C4-2B (cell line): ENCODE data around the gene CDKN2A.

ENCODE experiments used
- H3K27ac ChIP-seq: fragments of 450-650 bp; 2 replicates; pipeline ENCODE4 v1.5.1; 2017
- CTCF ChIP-seq: fragments of 450-650 bp; conservative IDR thresholded peaks from 2 replicates; pipeline ENCODE4 v1.5.1; 2017; ENCODE audit warnings: mild to moderate bottlenecking
- ZFX ChIP-seq: fragments of 450-650 bp; IDR thresholded peaks from 2 replicates; pipeline ENCODE4 v1.6.1; 2017

The CDKN2A gene

GRCh38 chr9:22028394-22028793, 34.2 kb upstream of the CDKN2A start:
- H3K27ac ChIP-seq, result no peak overlapping the region
- TF ChIP-seq ZFX (no peak), CTCF (no peak)

GRCh38 chr9:22026696-22027095, 32.5 kb upstream of the CDKN2A start:
- TF ChIP-seq CTCF (no peak), ZFX (no peak)

GRCh38 chr9:22022396-22022795, 28.2 kb upstream of the CDKN2A start:
- H3K27ac ChIP-seq, result no peak overlapping the region
- TF ChIP-seq ZFX, result no peak
- no peak for TF ChIP-seq CTCF

More at GRCh38 chr9:22026696-22027095, 32.5 kb upstream of the CDKN2A start:
- no peak overlapping the region for H3K27ac ChIP-seq

GRCh38 chr9:22010866-22011625, 16.9 kb upstream of the CDKN2A start:
- TF ChIP-seq CTCF (no peak), ZFX (no peak)

GRCh38 chr9:22009506-22009867, 15.3 kb upstream of the CDKN2A start:
- peak overlapping the region; percentile 51 for H3K27ac ChIP-seq
- no peak for TF ChIP-seq ZFX
- no peak for TF ChIP-seq CTCF

More at GRCh38 chr9:22010866-22011625, 16.9 kb upstream of the CDKN2A start:
- H3K27ac ChIP-seq, result no peak overlapping the region

GRCh38 chr9:22008717-22009505, 14.7 kb upstream of the CDKN2A start, which contains the start of gene CDKN2B:
Gene CDKN2B (minus strand): TSS chr9:22009305. CDS start chr9:22008953, 352 bp downstream.
- H3K27ac ChIP-seq, result peak within 1 kb of the TSS; percentile 51
- TF ChIP-seq CTCF (peak; percentile 99), ZFX (no peak)

GRCh38 chr9:22008384-22008716, 14.2 kb upstream of the CDKN2A start:
- no peak for TF ChIP-seq ZFX
- no peak for TF ChIP-seq CTCF
- peak overlapping the region; percentile 51 for H3K27ac ChIP-seq
